Ovary (tissue), 3 donors: Measurements from ENCODE around the gene C7orf33.
"Not testable (repeated sequence)": the region's sequence is repeated elsewhere in the genome, so short reads cannot be mapped to it uniquely, and the experiment has no call there.

Experiments used
- EP300 ChIP-seq: sonication (generic); formaldehyde crosslinking; IDR thresholded peaks from one replicate; pipeline ENCODE4 v1.6.1; 2017; ENCODE audit warnings: antibody characterized with exemption
- TF ChIP-seq, protein P1 (sequence below), 3 donors: fragments of 450-650 bp in 2 of 3; fragments of 200-600 bp in 1 of 3; IDR thresholded peaks; one replicate each; pipeline versions ENCODE4 v1.5.1 to v1.8.0; 2016 to 2022; ENCODE audit warnings: antibody characterized with exemption in 3 of 3, mild to moderate bottlenecking in 1 of 3
- donor health status: DM: no; HTN: no; CAD: no.

DNA sequence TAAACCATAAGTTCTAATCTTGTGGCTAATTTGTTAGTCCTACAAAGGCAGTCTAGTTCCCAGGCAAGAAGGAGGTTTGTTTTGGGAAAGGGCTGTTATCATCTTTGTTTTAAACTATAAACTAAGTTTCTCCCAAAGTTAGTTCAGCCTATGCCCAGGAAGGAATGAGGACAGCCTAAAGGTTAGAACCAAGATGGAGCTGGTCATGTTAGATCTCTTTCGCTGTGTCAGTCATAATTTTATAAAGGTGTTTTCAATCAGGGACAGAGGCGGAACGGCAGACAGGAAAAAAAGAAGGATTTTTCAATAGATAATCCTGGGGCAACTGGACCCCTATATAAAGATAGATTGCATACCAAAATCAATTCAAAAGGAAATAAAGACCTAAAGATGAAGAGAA, 19.6 kb upstream of the C7orf33 start:
- TF ChIP-seq, protein P1, sequence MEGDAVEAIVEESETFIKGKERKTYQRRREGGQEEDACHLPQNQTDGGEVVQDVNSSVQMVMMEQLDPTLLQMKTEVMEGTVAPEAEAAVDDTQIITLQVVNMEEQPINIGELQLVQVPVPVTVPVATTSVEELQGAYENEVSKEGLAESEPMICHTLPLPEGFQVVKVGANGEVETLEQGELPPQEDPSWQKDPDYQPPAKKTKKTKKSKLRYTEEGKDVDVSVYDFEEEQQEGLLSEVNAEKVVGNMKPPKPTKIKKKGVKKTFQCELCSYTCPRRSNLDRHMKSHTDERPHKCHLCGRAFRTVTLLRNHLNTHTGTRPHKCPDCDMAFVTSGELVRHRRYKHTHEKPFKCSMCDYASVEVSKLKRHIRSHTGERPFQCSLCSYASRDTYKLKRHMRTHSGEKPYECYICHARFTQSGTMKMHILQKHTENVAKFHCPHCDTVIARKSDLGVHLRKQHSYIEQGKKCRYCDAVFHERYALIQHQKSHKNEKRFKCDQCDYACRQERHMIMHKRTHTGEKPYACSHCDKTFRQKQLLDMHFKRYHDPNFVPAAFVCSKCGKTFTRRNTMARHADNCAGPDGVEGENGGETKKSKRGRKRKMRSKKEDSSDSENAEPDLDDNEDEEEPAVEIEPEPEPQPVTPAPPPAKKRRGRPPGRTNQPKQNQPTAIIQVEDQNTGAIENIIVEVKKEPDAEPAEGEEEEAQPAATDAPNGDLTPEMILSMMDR (IDR thresholded peaks at IDR 0.05): not testable (repeated sequence)
- not testable (repeated sequence) for TF ChIP-seq EP300
